Measurements from ENCODE around the gene GMDS. TPM values are rescaled to one million over a fixed set of nuclear protein-coding genes. Genes with fewer than 3 reads are reported as not detected.

Gene GMDS
- polyA plus RNA-seq, 1 experiment: 7.1 TPM

GRCh38 chr6:1613688-1614447 is 631.5 kb downstream of the GMDS start:
- no peak for DNase-seq (ENCODE audit: low read depth)
- POLR2A ChIA-PET: interaction anchor here (0.5 kb wide), 1 partner anchor 303 kb away, joined by 3 read pairs; no protein-coding TSS in a partner anchor
- Histone ChIP-seq H3K4me3 (ENCODE audit: low read depth, low read length) (peak overlapping the region; percentile 87), H3K36me3 (ENCODE audit: control insufficient read depth, insufficient read depth, low read length) (peaks cover 5% of the 10 kb centered on the region; the same call in 1 of the 2 replicates), H3K27me3 (ENCODE audit: control insufficient read depth, insufficient read depth, low read length) (no peaks in the 10 kb centered on the region)
- CTCF ChIA-PET: interaction anchor here (0.6 kb wide), 1 partner anchor 219 kb away, joined by 3 read pairs; no protein-coding TSS in a partner anchor
- TF ChIP-seq, protein P1, sequence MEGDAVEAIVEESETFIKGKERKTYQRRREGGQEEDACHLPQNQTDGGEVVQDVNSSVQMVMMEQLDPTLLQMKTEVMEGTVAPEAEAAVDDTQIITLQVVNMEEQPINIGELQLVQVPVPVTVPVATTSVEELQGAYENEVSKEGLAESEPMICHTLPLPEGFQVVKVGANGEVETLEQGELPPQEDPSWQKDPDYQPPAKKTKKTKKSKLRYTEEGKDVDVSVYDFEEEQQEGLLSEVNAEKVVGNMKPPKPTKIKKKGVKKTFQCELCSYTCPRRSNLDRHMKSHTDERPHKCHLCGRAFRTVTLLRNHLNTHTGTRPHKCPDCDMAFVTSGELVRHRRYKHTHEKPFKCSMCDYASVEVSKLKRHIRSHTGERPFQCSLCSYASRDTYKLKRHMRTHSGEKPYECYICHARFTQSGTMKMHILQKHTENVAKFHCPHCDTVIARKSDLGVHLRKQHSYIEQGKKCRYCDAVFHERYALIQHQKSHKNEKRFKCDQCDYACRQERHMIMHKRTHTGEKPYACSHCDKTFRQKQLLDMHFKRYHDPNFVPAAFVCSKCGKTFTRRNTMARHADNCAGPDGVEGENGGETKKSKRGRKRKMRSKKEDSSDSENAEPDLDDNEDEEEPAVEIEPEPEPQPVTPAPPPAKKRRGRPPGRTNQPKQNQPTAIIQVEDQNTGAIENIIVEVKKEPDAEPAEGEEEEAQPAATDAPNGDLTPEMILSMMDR (IDR thresholded peaks at IDR 0.05; ENCODE audit: insufficient read depth, low read depth, low read length): no peak

DNA sequence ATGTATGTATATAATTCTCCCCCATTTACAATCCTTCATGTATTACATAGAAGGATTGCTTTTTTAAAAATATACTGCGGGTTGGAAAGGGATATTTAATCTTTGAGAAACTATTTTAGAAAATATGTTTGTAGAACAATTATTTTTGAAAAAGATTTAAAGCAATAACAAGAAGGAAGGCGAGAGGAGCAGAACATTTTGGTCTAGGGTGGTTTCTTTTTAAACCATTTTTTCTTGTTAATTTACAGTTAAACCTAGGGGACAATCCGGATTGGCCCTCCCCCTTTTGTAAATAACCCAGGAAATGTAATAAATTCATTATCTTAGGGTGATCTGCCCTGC is 632.1 kb downstream of the GMDS start:
- CTCF ChIA-PET: no interaction called here
- TF ChIP-seq, protein P1 (IDR thresholded peaks at IDR 0.05; ENCODE audit: insufficient read depth, low read depth, low read length): no peak

DNA sequence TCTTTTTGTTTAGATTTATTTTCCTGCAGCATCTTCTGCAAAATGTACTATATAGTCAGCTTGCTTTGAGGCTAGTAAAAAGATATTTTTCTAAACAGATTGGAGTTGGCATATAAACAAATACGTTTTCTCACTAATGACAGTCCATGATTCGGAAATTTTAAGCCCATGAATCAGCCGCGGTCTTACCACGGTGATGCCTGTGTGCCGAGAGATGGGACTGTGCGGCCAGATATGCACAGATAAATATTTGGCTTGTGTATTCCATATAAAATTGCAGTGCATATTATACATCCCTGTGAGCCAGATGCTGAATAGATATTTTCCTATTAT is 632.5 kb downstream of the GMDS start:
- Histone ChIP-seq H3K4me3 (ENCODE audit: low read depth, low read length) (peak overlapping the region; percentile 87), H3K27me3 (ENCODE audit: control insufficient read depth, insufficient read depth, low read length) (peaks cover 8% of the 10 kb centered on the region), H3K36me3 (ENCODE audit: control insufficient read depth, insufficient read depth, low read length) (peaks cover 4% of the 10 kb centered on the region; the same call in 1 of the 2 replicates)
- TF ChIP-seq, protein P1 (IDR thresholded peaks at IDR 0.05; ENCODE audit: insufficient read depth, low read depth, low read length): no peak
- no peak for DNase-seq (ENCODE audit: low read depth)
- ChIA-PET POLR2A (interaction anchor here (0.6 kb wide), 1 partner anchor 73 kb away, joined by 3 read pairs; no protein-coding TSS in a partner anchor), CTCF (interaction anchor here (2.0 kb wide), 1 partner anchor 491 kb away, joined by 9 read pairs; no protein-coding TSS in a partner anchor)

More for the DNA sequence above, 632.1 kb downstream of the GMDS start:
- Histone ChIP-seq H3K27me3 (ENCODE audit: control insufficient read depth, insufficient read depth, low read length) (peaks cover 4% of the 10 kb centered on the region), H3K4me3 (ENCODE audit: low read depth, low read length) (peak overlapping the region; percentile 87), H3K36me3 (ENCODE audit: control insufficient read depth, insufficient read depth, low read length) (peaks cover 5% of the 10 kb centered on the region; the same call in 1 of the 2 replicates)
- DNase-seq (ENCODE audit: low read depth): no peak
- POLR2A ChIA-PET: no interaction called here

- peaks cover 13% of the 10 kb centered on the region for H3K27me3 ChIP-seq (ENCODE audit: control insufficient read depth, insufficient read depth, low read length)
- POLR2A ChIA-PET: interaction anchor here (0.6 kb wide), 1 partner anchor 74 kb away, joined by 3 read pairs; no protein-coding TSS in a partner anchor
- peak overlapping the region; percentile 87 for H3K4me3 ChIP-seq (ENCODE audit: low read depth, low read length)
- DNase-seq (ENCODE audit: low read depth): no peak
- H3K36me3 ChIP-seq (ENCODE audit: control insufficient read depth, insufficient read depth, low read length): peaks cover 3% of the 10 kb centered on the region; the same call in 1 of the 2 replicates
- CTCF ChIA-PET: interaction anchor here (0.5 to 2.7 kb wide), 9 partner anchors 13 to 835 kb away, joined by 3 to 12 read pairs (median 4); no protein-coding TSS in a partner anchor
- TF ChIP-seq, protein P1 (IDR thresholded peaks at IDR 0.05; ENCODE audit: insufficient read depth, low read depth, low read length): no peak
Observed at GRCh38 chr6:1612299-1612973, 633.0 kb downstream of the GMDS start.

Data from BJ (cell line).